HG03575 (cell line): ENCODE results near the gene PTTG1IP.
"Not testable (repeated sequence)": the region's sequence is repeated elsewhere in the genome, so short reads cannot be mapped to it uniquely, and the experiment has no call there.

ENCODE experiments used
- ATAC-seq: cut with Tn5 transposase; IDR thresholded peaks from one replicate; pipeline ENCODE4 v1.9.1; 2021; ENCODE audit not compliant: unreplicated experiment, insufficient number of reproducible peaks, low FRiP score; ENCODE audit errors: extremely low read depth

Gene PTTG1IP

DNA sequence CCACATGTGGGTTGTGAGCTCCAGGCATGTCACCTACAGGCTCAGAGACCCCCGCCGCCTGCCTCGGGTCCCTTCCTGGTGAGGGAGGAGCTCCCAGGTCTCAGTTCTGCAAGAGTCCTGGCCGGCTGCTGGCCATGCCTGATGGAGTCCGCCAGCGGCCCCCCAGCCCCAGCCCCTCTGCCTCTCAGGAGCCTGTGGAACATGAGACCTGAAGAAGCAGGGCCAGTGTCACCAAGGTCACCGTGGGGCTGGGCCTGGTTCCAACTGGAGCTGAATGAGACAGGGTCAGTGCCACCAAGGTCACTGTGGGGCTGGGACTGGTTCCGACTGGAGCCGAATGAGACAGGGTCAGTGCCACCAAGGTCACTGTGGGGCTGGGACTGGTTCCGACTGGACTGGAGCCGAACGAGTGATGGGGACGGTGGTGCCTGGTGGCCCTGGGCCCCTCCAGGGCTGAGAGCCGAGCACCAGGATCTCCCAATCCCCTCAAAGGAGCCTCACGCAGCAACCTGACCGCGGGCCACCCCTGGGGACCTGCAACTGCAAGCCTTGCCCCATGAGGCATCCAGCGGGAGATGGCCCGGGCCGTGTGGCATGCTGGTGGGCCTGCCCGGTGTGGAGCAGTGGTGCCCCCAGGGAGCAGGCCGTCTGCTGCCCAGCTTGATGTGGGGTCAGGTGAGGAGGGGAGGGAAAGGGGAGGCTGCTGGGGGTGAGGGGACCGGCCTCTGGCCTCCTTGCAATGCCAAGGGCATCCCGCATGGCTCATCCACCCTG, 14.5 kb upstream of the PTTG1IP start:
- ATAC-seq = no peak

- ATAC-seq = no peak
These were observed 13.8 kb upstream of the PTTG1IP start for GRCh38 chr21:44887126-44887806.

DNA sequence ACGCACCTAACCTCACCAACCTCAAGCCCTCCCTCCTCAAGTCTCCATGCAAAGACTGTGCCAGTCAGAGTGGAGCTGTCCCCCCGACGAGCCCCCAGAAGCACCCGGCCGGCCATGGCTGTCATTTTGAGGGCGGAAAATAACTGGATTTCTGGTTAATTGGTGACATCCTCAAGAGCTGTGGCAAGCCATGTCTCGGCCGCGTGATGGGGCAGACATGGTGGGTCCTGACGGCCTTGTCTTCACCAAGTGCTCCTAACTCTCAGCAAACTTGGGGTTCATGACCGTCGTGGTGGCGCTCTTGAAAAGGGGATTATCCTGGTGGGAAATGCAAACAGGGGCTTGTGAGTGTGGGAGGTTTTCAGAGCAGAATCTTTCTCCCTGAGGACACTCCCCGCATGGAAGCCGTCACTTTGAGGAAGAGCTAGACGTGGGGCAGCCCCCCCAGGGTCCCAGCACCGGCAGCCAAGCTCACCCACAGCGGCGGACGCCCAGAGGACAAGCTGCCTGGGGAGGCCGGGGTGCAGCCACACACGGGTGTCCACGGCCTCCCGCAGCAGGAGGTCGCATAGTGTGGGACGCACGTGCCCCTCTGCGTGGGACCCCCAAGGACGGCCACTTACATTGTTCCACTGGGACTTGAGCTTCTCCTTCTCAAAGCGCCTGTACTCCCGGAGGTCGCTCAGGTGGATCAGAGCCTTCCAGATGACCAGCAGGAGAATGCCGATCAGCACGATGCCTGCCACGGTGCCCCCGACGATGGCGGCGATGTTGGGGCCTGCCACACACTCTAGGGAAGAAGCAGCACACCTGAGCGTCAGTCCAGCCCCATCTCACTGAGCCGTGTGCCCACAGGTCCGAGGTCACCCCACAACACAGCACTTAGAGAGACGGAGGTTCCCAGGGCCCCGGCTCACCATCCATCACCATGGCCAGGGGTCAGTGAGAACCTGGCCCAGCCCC, 12.9 kb upstream of the PTTG1IP start:
- no peak for ATAC-seq

GRCh38 chr21:44885615-44886014, 12.1 kb upstream of the PTTG1IP start:
- no peak for ATAC-seq

GRCh38 chr21:44884097-44884496, 10.6 kb upstream of the PTTG1IP start:
- no peak for ATAC-seq

GRCh38 chr21:44883250-44883649, 9.8 kb upstream of the PTTG1IP start:
- no peak for ATAC-seq

DNA sequence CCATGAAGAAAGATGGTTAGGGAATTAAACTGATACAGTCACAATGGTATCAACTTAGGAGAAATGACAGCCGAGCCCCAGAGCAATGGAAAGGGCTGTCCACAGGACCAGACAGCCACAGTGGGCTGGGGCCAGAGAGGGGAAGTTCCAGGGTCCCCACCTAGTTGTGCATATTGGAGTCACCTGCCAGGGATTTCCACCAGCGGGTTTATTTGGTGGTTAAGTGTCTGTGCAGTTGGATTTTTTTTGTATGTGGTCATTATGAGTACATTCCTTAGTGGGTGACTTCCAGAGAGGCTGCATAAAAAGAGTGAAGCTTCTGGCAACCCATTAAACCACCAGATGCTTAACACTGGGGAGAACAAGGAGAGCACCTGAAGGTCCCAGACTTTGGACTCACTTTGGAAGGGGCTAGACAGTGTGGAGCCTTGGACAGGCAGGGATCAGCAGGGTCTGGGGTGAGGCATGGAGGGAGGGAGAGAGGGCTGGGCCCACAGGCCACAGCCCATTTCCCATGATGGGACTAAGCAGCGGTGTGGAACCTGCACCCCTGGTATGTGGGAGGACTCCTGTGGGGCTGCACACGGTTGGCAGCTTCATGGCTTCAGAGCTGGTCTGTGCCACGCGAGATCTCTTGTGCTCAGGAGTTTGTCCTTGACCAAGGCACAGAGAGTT, 7.8 kb upstream of the PTTG1IP start:
- ATAC-seq = no peak

- ATAC-seq = no peak
These were observed 7.1 kb upstream of the PTTG1IP start for GRCh38 chr21:44880405-44881197.

DNA sequence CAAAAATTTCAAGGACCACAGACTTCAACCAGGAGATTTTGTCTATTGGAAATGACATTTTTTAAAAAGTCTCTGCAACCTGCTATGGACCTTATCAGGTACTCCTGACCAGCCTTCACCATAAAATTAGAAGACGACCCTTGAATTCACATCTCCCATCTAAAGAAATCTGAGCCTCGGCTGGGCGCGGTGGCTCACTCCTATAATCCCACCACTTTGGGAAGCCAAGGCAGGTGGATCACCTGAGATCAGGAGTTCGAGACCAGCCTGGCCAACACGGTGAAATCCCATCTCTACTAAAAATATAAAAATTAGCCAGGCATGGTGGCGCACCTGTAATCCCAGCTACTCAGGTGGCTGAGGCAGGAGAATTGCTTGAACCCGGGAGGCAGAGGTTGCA, 5.7 kb upstream of the PTTG1IP start:
- not testable (repeated sequence) for ATAC-seq

DNA sequence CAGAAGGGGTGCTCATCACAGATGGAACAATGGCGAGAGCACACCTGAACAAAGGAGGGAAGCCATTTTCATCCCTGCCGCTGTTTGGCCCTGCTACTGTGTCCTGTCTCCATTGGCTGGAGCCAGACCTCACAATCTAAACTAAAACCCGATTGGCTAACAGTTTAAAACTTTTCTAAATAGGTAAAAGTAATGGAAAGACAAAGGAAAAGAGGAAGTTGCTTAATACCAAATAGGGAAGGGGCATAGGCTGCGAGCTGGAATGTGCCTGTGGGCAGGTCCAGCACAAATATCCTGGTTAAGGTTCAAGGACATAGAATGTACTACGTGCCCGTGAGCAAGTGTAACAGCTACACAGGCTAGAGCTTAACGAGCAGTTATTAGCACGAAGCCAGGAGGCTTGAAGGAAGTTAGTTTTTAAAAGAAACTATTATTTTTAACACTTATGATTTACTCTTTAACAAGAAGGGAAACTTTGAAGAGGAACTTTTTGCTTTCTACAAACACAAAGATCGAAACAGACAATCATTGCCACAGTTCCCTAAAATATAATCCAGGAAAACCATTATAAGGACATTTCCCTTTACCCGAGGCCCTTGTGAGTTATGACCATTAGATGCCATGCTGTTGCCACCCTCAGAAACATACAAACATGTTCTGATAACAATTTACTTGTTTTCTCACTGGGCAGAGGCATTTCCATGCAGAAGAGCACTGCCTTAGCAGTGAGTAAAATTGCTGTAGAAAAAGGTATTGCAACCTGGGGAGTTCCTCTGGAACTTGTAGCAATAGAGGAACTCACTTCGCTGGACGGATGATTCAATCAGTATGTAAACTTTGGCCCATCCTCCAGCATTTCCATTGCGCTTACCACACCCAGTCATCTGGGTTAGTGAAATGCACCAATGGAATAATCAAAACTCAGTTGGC, 4.8 kb upstream of the PTTG1IP start:
- no peak for ATAC-seq

GRCh38 chr21:44876849-44877575, 3.5 kb upstream of the PTTG1IP start:
- ATAC-seq = no peak

DNA sequence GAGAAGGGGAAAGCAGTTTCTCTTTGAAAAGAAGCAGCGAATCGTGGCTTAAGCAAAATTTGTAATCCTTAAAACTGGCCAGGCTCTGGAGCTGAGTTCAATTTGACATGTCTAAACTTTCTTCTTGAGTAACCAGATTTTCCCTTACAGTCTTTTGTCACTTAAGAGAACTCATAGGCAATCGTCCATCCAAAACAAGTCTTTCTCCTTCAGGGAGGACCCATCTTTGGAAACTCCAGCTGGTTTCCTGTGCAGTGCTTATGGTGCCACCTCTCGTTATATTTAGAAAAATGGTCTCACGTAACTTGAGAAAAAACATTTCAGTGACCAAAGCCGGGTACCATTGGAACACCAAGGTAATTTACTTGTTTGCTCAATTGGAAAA, 1.8 kb upstream of the PTTG1IP start:
- no peak for ATAC-seq

DNA sequence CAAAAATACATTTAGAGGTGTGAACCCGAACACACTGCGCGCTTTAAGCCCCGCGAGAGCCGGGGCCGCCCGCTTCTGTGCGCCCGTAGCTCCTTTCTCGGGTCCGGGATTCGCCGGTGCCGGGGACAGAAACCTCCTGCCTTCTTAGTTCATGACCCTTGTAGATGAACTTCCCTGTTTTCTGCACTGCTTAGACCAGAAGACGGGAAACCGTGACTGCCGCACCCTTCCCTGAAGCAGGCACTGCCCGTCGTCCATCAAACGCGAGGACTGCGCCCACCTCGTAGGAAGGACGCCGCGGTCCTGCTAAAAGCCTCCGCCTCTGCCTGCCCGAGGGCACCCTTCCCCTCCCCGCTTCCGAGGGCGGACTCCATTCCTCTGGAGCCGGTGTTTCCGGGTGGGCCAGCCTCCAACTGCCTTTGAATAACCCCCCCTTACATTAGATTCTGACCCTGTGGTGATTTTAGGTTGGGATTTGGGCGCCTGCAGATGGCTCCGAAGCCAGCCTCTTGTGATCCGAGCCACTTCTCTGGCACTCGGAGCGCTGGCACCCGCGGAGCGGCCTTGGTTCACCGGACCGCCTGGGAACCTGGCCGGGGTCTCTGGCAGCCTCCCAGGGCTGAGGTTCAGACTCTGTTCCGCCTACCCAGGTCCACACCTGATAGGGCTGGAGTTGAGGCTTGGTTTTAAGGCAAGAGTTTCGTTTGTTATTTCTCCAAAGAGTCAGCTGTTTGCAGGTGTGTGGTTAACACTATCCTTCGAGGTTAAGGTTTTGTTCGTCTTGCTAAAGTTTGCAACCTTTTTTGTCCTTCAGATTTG, 1.2 kb upstream of the PTTG1IP start:
- no peak for ATAC-seq

DNA sequence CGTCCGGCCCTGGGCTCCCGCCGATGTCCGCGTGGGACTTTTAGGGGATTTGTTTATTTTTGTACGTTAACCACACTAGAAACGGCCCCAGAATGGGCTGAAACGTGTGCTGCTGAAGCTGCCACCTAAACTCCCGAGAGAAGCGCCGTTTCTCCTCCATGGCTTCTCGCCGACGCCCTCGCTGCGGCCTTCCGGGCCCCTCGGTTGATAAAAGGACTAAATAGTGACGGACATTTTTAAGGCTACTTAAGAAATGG, 678 bp upstream of the PTTG1IP start:
- no peak for ATAC-seq

DNA sequence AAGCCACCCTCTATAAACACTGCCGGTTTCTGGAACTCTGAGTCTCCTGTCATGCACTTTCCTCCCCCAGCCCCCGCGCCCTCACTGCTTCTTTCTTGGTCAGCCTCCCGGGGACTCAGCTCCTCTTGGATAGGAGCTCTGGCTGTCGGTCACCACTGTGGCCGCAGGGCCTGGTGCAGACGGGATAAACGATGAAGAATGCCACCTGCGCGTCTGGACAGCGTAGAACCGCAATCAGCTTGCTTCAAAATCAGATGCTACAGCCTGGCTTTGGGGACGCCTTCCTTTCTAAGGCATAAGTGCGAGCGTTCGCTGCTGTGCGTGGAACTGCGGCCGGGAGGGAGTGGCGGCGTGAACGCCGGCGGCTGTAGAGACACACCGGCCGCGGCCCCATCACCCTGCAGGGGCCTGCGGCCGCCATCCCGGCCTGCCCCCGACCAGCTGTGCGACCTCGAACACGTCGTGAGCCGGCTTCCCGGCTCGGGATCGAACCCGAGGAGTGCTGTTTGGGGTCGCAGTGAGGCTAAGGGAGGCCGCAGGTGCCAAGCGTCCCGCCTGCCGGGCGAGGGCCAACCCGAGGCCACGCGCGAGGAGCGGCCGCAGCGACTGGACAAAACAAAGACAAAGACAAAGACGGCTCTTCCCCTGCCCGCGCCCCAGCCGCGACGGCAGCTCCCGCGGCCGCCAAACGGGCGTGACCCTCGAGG, 688 bp downstream of the PTTG1IP start:
- ATAC-seq = no peak

- ATAC-seq = no peak
These were observed 1.2 kb downstream of the PTTG1IP start for GRCh38 chr21:44872323-44872648.
